Uterus (tissue), 2 donors: Measurements from ENCODE around the gene GATAD2A.

ENCODE experiments used
- CTCF ChIP-seq, 4 experiments: fragments of 200-600 bp in 2 of 4; fragments of 450-650 bp in 2 of 4; sonication (generic) in 2 of 4; IDR thresholded peaks; one replicate each; pipeline ENCODE4 v1.5.1; 2016 to 2019; ENCODE audit warnings: antibody characterized with exemption in 4 of 4, mild to moderate bottlenecking in 2 of 4, moderate library complexity in 1 of 4
- POLR2A ChIP-seq, 2 donors: fragments of 450-650 bp; IDR thresholded peaks; one replicate each; pipeline ENCODE4 v1.6.1; 2016; ENCODE audit warnings: antibody characterized with exemption in 2 of 2, mild to moderate bottlenecking in 1 of 2, moderate library complexity in 1 of 2

- TF ChIP-seq CTCF (IDR thresholded peaks at IDR 0.05) (no peak), POLR2A (IDR thresholded peaks at IDR 0.05) (no peak)
These were observed 128.4 kb downstream of the GATAD2A start for GRCh38 chr19:19533841-19534240.
